Erythroblast (primary cell): ENCODE data around the gene IL10RB.

Source experiments
- DNase-seq, 2 experiments: peaks; one replicate each; lab custom pipeline; 2025; lab: John Stamatoyannopoulos, UW
- GATA1 ChIP-seq: IDR thresholded peaks from 2 replicates; pipeline ENCODE4 v1.6.1; 2011; ENCODE audit warnings: low read depth, mild to moderate bottlenecking, control low read depth, low read length, moderate library complexity
- POLR2A ChIP-seq: IDR thresholded peaks from 2 replicates; pipeline ENCODE4 v1.6.1; 2011; ENCODE audit warnings: mild to moderate bottlenecking, low read length

The IL10RB gene

DNA sequence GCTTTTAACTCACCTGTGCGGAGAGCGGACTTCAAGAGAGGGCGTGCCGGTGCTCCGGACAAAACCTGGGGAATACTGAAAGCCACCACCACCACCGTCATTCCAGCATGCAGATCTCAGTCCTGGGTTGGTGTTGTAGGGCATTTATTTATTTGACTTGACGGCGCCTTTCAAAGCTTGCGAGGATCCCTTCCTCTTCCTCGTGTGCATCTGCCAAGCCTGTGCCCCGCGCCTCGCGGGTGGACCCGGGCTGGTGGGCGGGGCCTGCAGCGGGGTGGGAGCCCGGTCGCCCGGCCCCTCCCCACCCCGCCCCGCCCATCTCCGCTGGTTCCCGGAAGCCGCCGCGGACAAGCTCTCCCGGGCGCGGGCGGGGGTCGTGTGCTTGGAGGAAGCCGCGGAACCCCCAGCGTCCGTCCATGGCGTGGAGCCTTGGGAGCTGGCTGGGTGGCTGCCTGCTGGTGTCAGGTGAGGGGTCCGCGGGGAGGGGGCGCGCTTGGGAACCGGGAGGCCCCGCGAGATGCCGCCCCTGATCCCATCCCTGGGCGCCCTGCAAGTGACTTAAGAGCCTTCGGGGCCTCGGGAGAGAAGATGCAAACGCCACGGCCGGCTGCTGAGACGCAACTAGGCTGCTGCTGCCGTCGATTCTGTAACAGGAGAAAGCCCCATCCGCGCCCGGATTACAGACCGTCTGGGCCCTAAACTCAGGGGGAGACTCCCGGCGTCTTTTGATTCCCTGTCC lies at the start of gene IL10RB:
Gene IL10RB, plus strand, starts transcription at position 318 of the 739 bp plus-strand sequence. Its CDS starts 99 bp downstream, at position 417.
- DNase-seq: peak; percentile 75 to 86

DNA sequence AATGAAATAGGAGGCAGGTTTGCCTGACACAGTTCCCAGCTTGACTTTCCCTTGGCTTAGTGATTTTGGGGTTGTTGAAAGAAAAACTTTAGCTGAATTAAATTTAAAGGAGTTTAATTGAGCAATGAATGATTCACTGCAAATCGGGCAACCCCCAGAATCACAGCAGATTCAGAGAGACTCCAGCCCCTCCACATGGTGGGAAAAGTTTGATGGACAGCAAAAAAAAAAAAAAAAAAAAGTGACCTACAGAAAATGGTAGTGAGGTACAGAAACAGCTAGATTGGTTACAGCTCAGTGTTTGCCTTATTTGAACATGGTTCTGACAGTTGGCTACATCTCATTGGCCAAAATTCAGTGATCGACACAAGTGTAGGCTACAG lies 49.0 kb upstream of the IL10RB start:
- DNase-seq: no peak
- TF ChIP-seq GATA1 (no peak), POLR2A (no peak)

More for the DNA sequence above, at the start of gene IL10RB:
- TF ChIP-seq POLR2A (no peak), GATA1 (no peak)

DNA sequence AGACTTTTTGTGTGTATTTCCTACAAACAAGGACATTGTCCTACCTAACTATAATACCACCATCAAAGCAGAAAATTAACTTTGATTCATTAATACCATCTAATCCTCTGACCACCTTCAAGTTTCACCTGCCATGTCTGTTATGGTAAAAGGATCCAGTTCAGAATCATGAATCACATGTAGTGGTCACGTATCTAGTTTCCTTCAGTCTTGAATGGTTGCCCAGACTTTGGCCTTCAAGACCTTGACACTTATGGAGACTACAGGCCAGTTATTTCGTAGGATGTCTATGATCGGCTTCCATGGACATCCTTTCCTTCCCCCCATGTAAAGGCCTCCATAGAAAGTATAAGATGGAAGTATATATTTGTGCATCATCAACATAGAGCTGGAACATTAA lies 46.9 kb upstream of the IL10RB start:
- DNase-seq: no peak
- TF ChIP-seq POLR2A: no peak

DNA sequence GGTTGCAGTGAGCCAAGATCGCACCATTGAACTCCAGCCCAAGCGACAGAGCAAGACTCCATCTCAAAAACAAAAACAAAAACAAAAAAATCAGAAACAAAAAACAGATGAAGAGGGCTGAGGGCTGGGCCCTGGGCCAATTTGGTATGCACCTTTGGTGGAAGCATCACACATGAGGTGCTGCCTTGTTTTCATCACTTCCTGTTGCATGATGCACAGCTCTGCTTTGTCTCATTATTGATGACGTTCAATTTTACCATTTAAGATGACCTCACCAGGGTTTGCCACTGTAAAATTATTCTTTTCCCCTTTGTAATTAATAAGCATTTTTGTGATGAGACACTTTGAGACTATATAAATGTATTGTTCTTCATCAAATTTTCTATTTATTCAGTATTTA lies 46.2 kb upstream of the IL10RB start:
- TF ChIP-seq GATA1 (no peak), POLR2A (no peak)
- no peak for DNase-seq

DNA sequence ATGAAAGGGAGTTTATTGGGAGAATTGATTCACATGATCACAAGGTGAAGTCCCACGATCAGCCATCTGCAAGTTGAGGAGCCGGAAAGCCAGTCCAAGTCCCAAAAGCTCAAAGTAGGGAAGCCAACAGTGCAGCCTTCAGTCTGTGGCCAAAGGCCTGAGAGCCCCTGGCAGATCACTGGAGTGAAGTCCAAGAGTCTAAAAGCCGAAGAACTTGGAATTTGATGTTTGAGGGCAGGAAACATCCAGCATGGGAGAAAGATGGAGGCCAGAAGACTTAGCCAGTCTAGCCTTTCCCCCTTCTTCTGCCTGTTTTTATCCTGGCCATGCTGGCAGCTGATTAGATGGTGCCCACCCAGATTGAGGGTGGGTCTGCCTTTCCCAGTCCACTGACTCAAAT lies 40.8 kb upstream of the IL10RB start:
- peak in 1 of 2 experiments; percentile 21 for DNase-seq

DNA sequence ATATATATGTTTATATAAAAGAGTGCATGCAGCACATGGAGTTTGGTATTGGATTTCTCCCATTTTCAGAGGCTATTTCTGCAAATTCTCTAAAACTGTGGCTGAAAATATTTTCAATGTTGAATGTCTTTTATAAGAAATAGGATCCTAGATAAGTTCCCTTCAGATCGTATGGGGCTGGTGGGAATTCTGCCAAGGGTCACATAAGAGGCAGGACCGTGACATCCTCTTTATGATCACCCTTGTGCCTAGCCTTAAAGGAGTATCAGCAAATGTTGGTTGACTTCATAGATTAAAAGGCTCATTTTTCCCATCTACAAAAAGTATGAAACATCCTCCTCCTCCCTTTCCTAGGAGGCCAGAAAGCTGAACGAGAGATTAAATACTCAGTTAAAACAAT lies 37.7 kb upstream of the IL10RB start:
- TF ChIP-seq GATA1 (no peak), POLR2A (no peak)
- DNase-seq: peak; percentile 11 to 23

DNA sequence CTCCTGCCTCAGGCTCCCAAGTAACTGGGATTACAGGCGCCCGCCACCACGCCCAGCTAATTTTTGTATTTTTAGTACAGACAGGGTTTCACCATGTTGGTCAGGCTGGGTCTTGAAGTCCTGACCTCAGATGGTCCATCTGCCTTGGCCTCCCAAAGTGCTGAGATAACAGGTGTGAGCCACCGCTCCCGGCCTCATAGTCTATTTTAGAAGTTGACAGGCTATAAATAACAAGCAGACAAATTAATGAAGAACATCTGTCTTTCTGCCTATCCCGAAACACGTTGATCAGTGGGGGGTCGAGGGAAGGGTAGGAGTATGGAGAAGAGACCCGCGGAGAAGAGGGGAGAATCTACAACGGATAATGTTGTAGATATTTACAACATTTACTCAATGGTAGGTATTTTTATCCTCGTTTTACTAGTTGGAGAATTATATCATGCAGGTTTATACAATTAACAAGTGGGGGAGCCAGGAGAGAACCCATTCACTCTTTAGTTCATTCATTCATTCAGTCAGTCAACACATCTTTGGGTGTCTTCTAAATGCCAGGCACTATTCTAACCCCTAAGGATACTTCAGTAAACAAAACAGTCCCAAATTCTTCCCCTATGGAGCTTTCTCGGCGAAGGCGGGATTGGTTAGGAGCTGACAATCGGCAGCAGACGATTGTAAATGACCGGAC lies 36.9 kb upstream of the IL10RB start:
- DNase-seq: no peak
- no peak for TF ChIP-seq POLR2A
- TF ChIP-seq GATA1: no peak

DNA sequence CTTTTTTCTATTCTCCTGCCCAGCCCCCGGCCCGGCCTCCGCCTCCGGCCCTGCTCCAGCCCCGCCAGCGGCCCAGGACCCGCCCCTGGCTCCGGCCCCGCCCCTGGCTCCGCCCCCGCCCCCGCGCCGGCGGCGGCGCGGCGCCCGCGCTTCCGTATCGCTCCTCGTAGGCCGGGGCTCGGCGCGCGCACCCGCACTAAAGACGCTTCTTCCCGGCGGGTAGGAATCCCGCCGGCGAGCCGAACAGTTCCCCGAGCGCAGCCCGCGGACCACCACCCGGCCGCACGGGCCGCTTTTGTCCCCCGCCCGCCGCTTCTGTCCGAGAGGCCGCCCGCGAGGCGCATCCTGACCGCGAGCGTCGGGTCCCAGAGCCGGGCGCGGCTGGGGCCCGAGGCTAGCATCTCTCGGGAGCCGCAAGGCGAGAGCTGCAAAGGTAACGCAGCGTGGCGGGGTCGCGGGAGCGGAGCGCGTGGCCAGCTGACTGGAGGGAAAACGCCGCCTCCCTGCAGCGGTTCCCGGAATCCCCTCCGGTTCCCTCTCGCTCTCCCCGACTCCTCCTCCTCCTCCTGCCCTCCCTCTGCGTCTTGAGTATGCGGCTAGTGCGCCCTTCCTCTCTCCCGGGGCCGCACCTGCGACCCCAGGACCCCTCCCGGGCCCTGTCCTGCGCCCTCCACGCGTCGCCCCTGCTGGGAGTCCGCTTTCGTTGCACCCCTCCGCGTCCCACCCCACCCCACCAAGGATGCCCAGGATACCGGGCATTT lies 36.2 kb upstream of the IL10RB start, which contains the start of gene IFNAR2:
Gene IFNAR2, plus strand, starts transcription at position 155 of the 761 bp plus-strand sequence. CDS start 11,985 bp downstream, outside the sequence.
- TF ChIP-seq POLR2A (peak; percentile 47), GATA1 (no peak)
- peak; percentile 76 to 81 for DNase-seq

DNA sequence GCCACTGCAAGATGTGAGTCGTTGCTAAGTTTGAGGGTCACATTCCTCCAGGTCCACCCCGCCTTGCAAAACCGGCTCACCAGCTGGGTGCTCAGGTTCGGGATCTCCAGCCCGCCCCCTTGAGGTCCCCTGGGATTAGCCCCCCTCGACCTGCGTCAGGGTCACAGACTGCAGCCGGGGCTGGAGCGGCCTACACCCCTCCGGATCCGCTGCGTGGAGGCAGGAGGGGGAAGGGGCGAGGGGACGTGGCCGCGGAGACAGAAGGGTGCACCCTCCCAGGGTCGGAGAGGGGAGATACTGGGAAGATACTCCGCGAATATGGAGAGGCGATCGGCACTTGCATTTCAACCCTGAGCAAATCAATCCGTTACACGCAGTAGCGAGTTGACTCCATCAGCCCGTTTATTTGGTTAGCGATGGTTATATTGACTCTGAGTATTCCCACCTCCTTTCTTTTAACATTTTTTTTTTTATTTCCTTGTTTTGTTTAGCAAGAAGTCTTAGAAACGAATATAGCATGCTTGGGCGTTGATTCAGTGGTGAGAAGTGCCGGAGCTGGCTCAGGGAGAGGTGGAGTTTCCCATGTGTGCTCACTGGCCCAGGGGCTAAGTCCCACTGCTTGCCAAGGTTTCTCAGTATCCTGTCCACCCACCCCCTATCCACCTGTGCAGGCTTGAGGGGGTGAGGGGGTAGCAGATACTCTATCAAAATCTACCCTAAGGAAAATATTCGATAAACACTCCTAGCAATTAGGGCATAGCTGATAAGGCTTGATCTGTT lies 35.4 kb upstream of the IL10RB start:
- TF ChIP-seq GATA1 (no peak), POLR2A (no peak)
- peak; percentile 57 to 62 for DNase-seq

DNA sequence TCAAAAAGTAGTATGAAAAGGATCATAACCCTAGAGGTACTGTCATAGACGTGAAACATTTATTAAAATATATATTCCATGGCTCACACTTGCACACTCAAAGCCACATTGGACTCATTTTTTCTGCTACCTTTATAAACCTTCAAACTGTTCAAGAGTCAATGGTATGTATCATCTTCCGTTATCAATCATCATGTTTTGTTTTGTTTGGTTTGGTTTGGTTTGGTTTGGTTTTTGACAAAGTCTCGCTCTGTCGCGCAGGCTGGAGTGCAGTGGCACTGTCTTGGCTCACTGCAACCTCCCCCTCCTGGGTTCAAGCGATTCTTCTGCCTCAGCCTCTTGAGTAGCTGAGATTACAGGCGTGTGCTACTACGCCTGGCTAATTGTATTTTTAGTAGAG lies 34.6 kb upstream of the IL10RB start:
- no peak for DNase-seq
- no peak for TF ChIP-seq GATA1
- TF ChIP-seq POLR2A: no peak

DNA sequence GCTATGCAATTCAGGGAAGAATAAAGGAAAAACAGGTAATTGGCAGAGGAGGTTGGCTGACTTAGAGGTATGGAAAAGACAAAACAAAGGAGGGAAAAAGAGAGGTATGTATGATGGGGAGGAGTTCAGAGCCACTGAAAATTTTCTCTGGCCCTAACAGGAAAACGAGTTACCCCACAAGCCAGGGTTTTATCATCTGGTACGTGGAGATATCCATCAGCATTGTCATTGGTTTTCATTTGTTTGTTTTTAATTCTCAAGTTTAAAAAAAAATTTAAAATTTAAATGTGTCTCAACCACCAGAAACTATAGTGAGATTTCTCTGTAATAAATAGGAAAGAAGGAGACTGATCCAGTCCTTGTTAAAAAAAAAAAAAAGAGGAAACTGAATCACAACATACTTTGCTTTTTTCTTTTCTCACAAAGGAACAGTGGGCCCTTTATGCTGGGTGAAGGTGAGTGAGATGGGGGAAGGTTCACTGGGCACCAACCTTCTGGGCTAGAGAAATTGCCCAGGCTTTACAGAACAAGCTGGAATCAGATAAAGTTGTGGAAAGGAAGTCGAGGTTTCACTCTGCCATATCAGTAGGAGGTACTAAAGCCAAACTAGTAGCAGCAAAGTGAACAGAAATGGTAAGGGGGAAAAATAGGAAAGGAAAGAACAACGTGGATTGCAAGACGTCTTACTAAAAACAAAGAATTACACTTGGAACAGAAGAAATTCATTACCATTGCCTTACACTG lies 33.7 kb upstream of the IL10RB start:
- DNase-seq: peak; percentile 15 to 21
- TF ChIP-seq GATA1 (no peak), POLR2A (no peak)

DNA sequence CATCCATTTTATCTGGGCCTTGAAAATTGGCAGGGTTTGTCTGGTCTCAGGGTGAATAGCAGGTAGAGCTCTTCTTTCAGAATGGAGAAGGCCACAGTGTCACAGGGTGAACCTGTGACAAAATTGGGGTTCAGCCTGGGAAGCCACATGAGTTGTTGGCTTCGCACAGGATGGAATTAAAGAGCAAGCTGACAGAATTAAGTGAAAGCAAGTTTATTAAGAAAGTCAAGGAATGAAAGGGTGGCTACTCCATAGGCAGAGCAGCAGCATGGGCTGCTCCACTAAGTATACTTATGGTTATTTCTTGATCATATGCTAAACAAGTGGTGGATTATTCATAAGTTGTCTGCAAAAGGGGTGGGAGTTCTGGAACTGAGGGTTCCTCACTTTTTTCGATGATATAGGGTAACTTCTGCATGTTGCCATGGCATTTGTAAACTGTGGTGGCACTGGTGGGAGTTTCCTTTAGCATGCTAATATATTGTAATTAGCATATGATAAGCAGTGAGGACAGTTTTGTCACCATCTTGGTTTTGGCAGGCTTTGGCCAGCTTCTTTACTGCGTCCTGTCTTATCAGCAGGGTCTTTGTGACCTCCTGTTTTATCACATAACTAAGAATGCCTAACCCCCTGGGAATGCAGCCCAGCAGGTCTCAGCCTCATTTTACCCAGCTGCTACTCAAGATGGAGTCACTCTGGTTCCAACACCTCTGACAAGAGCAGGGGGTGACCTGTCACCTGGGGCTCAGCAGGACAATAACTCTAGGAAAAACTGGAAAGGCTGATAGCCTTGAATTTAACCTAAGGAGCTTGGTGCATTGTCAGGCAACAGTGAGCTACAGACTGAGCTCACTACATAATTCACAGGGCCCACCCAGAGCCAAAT lies 31.3 kb upstream of the IL10RB start:
- peak in 1 of 2 experiments; percentile 10 for DNase-seq
- TF ChIP-seq POLR2A: peak; percentile 24
- TF ChIP-seq GATA1: no peak
